Lower leg skin (tissue), 3 donors: ENCODE results near the gene KIF17.

ENCODE experiments used
- POLR2A ChIP-seq, 2 donors: fragments of 450-650 bp; IDR thresholded peaks; one replicate each; pipeline ENCODE4 v1.6.1; 2016 to 2017; ENCODE audit warnings: antibody characterized with exemption in 2 of 2, mild to moderate bottlenecking in 1 of 2, moderate library complexity in 1 of 2
- TF ChIP-seq, protein P1 (sequence below), 3 donors: fragments of 450-650 bp; IDR thresholded peaks; one replicate each; pipeline ENCODE4 v1.5.1; 2016; ENCODE audit warnings: antibody characterized with exemption in 3 of 3, mild to moderate bottlenecking in 3 of 3, moderate library complexity in 2 of 3

DNA sequence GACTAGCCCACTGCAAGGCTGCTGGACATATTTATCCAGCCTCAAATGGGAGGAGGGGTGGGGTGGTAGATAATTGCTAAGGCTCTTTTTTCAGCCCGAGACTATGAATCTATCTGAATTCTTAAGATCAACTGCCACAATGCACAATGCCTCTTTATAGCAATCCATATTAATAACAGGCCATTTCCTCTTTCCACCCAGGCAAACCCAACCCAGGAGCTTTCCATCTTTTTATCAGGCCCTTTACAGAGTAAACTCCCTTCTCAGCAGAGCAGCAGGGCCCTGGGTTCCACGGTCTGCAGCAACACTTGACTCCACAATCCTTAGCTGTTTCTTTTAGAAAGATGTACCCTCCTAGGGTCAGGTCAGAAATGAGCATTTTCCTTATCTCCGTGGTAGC, 57.4 kb downstream of the KIF17 start:
- TF ChIP-seq POLR2A (IDR thresholded peaks at IDR 0.05), result no peak
- TF ChIP-seq, protein P1, sequence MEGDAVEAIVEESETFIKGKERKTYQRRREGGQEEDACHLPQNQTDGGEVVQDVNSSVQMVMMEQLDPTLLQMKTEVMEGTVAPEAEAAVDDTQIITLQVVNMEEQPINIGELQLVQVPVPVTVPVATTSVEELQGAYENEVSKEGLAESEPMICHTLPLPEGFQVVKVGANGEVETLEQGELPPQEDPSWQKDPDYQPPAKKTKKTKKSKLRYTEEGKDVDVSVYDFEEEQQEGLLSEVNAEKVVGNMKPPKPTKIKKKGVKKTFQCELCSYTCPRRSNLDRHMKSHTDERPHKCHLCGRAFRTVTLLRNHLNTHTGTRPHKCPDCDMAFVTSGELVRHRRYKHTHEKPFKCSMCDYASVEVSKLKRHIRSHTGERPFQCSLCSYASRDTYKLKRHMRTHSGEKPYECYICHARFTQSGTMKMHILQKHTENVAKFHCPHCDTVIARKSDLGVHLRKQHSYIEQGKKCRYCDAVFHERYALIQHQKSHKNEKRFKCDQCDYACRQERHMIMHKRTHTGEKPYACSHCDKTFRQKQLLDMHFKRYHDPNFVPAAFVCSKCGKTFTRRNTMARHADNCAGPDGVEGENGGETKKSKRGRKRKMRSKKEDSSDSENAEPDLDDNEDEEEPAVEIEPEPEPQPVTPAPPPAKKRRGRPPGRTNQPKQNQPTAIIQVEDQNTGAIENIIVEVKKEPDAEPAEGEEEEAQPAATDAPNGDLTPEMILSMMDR (IDR thresholded peaks at IDR 0.05), result no peak
